Memory B cell (primary cell): ENCODE results near the gene CCNO.

Experiments
- ATAC-seq: fragments of 150-1000 bp; cut with Tn5 transposase; 2 replicates; pipeline ENCODE4 v1.10.0; 2021; ENCODE audit warnings: low read depth, mild to moderate bottlenecking, moderate library complexity
- DNase-seq, 2 donors: peaks; one replicate each; pipeline ENCODE4 v3.0.0; 2022; ENCODE audit warnings: low spot score in 2 of 2
- H3K27ac Mint-ChIP-seq: one replicate; pipeline ENCODE4 v1.8.0; 2022; ENCODE audit warnings: mild to moderate bottlenecking, moderate library complexity, mixed read lengths
- H3K27me3 Mint-ChIP-seq: one replicate; pipeline ENCODE4 v1.8.0; 2022; ENCODE audit warnings: mixed read lengths
- H3K36me3 Mint-ChIP-seq: one replicate; pipeline ENCODE4 v1.8.0; 2022; ENCODE audit warnings: mild to moderate bottlenecking, mixed read lengths
- H3K4me1 Mint-ChIP-seq: one replicate; pipeline ENCODE4 v1.8.0; 2022; ENCODE audit warnings: mixed read lengths
- H3K4me3 Mint-ChIP-seq: one replicate; pipeline ENCODE4 v1.8.0; 2022; ENCODE audit warnings: mild to moderate bottlenecking, moderate library complexity, mixed read lengths
- H3K9me3 Mint-ChIP-seq: one replicate; pipeline ENCODE4 v1.8.0; 2022; ENCODE audit warnings: mixed read lengths

Gene CCNO

DNA sequence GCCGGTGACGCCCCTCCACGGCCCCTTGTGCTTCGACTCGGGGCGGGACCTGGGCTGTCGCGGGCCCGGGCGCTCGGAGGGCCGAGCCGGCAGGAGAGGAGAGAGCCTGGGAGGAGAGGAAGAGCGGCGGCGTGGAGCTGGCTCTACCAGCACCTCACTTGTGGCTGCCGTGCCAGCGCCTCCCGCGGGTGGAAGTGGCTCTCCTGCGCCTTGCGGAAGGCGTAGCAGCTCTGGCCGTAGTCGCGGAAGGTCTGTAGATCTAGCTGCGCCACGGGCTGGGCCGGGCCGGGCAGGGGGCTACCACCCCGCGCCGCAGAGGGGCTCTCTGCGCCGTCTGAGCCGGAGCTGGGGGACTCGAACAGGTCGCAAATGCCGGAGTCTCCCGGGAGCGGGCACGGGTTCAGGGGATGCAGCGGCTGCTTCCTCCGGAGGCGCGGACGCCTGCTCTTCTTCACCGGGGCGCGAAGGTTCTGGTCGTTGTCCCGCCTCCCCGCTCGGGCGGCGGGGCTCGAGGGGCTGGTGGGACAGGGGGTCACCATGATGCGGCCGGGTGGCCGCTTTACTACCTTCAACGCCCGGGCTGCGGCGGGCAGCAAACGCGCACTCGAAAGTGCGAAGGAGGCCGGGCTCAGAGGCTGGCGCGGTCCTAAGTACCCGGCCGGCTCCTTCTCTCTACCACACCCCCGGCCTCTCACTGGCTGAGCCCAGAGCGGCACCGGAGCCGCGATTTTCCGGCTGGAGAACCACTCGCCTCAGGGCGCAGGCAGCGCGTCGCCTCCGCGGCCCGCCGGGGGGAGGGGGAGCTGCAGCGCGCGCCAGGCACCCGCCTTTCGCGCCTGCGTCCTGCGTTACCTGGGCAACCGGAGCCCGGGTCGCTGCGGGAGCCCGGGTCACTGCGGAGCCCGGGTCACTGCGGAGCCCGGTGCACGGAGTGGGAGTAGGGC lies at the start of gene CCNO:
CCNO (minus strand) TSS at position 624 of the 944 bp plus-strand sequence; CDS start at position 539, 85 bp downstream.
- ATAC-seq (peak; percentile 65), DNase-seq (peak; percentile 50 to 59)
- Mint-ChIP-seq H3K27me3 (peaks cover 34% of the 10 kb centered on the region), H3K36me3 (no peaks in the 10 kb centered on the region), H3K4me3 (peak within 1 kb of the TSS; percentile 87), H3K4me1 (peaks cover 19% of the 10 kb centered on the region), H3K9me3 (no peaks in the 10 kb centered on the region), H3K27ac (peak within 1 kb of the TSS; percentile 58)

DNA sequence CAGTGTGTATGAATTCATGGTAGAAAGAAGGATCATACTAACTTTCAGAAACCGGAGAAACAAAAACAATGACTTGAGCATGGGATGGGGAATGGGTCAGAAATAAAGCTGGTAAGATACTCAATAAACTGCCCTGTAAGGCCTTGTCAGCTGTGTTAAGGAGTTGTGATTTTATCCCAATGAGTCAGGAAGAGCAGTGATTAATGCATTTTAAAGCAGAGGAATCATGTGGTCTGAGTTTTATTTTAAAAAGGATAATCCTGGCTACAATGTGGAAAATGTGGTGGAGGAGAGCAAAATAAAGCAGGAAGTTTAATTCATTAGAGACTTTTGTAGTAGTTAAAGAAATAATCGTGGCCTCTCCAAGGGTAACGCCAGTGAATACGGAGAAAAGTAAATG lies 45.4 kb upstream of the CCNO start:
- no peak for DNase-seq
- Mint-ChIP-seq H3K9me3 (no peaks in the 10 kb centered on the region), H3K36me3 (peaks cover 29% of the 10 kb centered on the region), H3K27ac (no peak overlapping the region), H3K27me3 (no peaks in the 10 kb centered on the region), H3K4me3 (no peak overlapping the region), H3K4me1 (no peaks in the 10 kb centered on the region)
- ATAC-seq, result no peak

DNA sequence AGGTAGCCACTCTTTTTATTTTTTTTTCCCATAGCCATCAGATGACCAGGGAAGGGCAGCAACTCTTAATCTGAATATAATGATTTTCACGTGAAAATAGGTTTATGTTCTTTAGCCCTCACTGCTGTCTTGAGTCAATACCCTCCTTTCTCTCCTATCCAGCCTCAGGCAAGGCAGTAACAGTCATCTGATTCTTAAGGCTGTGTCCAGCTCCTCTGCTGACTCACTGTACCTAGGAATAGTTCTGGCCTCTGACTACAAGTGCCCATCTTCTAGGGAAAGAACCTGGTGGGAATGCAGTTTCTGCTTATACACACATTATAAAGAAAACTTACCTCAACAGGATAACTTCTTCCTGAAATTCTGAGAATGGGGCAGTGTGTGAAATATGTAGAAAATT lies 43.4 kb upstream of the CCNO start:
- Mint-ChIP-seq H3K27me3 (no peaks in the 10 kb centered on the region), H3K27ac (no peak overlapping the region), H3K4me1 (no peaks in the 10 kb centered on the region), H3K36me3 (peaks cover 27% of the 10 kb centered on the region), H3K4me3 (no peak overlapping the region), H3K9me3 (no peaks in the 10 kb centered on the region)
- DNase-seq, result no peak
- ATAC-seq, result no peak

DNA sequence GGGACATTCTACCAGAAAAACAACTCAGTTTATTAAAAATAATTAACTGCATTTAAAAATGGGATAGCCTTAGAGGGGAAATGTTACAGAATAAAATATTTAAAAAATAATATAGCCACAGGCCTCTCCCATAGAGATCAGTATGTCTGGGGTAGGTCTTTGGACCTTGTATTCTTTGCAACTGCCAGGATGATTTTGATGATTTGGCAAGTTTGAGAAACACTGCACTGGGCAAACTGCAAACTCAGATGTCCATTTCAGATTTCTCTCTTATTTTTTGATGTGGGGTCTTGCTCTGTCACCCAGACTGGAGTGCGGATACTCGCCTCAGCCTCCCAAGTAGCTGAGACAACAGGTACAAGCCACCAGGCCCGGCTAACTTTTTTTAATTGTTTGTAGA lies 24.9 kb upstream of the CCNO start:
- Mint-ChIP-seq H3K4me1 (no peaks in the 10 kb centered on the region), H3K27me3 (no peaks in the 10 kb centered on the region), H3K9me3 (no peaks in the 10 kb centered on the region), H3K36me3 (peaks cover 27% of the 10 kb centered on the region), H3K27ac (no peak overlapping the region), H3K4me3 (no peak overlapping the region)
- ATAC-seq (no peak), DNase-seq (no peak)

- no peak overlapping the region for H3K27ac Mint-ChIP-seq
- no peak overlapping the region for H3K4me3 Mint-ChIP-seq
- DNase-seq (no peak), ATAC-seq (no peak)
- H3K4me1 Mint-ChIP-seq, result no peaks in the 10 kb centered on the region
- H3K9me3 Mint-ChIP-seq, result no peaks in the 10 kb centered on the region
- no peaks in the 10 kb centered on the region for H3K27me3 Mint-ChIP-seq
- peaks cover 20% of the 10 kb centered on the region for H3K36me3 Mint-ChIP-seq
Observed at GRCh38 chr5:55254802-55255201, 21.4 kb upstream of the CCNO start.

- ATAC-seq, result no peak
- Mint-ChIP-seq H3K27ac (no peak overlapping the region), H3K9me3 (peaks cover 5% of the 10 kb centered on the region), H3K4me3 (no peak overlapping the region), H3K4me1 (no peaks in the 10 kb centered on the region), H3K36me3 (peaks cover 7% of the 10 kb centered on the region), H3K27me3 (no peaks in the 10 kb centered on the region)
- DNase-seq, result no peak
Observed at GRCh38 chr5:55250064-55250463, 16.7 kb upstream of the CCNO start.

GRCh38 chr5:55241746-55242145 lies 8.3 kb upstream of the CCNO start:
- ATAC-seq, result no peak
- no peak for DNase-seq
- Mint-ChIP-seq H3K36me3 (no peaks in the 10 kb centered on the region), H3K4me1 (no peaks in the 10 kb centered on the region), H3K27ac (no peak overlapping the region), H3K9me3 (no peaks in the 10 kb centered on the region), H3K27me3 (peaks cover 6% of the 10 kb centered on the region), H3K4me3 (no peak overlapping the region)

DNA sequence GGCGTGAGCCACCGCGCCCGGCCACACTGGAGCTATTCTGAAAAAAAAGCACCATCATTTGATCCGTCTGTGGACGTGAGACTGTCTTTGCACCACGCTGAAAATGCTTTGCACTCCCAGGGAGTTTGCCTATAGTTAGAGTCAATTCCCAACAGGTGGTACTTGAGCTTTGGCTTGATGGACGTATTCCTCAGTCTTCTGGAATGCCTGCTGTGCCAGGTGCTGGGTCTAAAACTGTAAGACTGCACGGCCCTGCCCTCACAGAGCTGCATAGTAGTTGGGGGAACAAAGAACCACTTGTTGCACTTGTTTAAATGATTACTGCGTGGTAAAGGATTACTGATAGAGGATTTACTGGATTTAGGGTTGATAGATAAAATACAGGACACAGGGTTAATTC lies 3.4 kb upstream of the CCNO start:
- no peak overlapping the region for H3K4me3 Mint-ChIP-seq
- no peaks in the 10 kb centered on the region for H3K36me3 Mint-ChIP-seq
- H3K9me3 Mint-ChIP-seq, result no peaks in the 10 kb centered on the region
- H3K27me3 Mint-ChIP-seq, result peaks cover 17% of the 10 kb centered on the region
- H3K4me1 Mint-ChIP-seq, result peaks cover 12% of the 10 kb centered on the region
- H3K27ac Mint-ChIP-seq, result no peak overlapping the region
- DNase-seq (no peak), ATAC-seq (no peak)

- peak overlapping the region; percentile 81 for H3K4me3 Mint-ChIP-seq
- peak overlapping the region; percentile 58 for H3K27ac Mint-ChIP-seq
- peaks cover 19% of the 10 kb centered on the region for H3K4me1 Mint-ChIP-seq
- DNase-seq, result no peak
- peaks cover 30% of the 10 kb centered on the region for H3K27me3 Mint-ChIP-seq
- no peak for ATAC-seq
- H3K9me3 Mint-ChIP-seq, result no peaks in the 10 kb centered on the region
- H3K36me3 Mint-ChIP-seq, result no peaks in the 10 kb centered on the region
Observed at GRCh38 chr5:55234121-55234700, 803 bp upstream of the CCNO start.

GRCh38 chr5:55232271-55232984 lies 980 bp downstream of the CCNO start:
- DNase-seq (no peak), ATAC-seq (no peak)
- peak overlapping the region; percentile 54 for H3K27ac Mint-ChIP-seq
- no peaks in the 10 kb centered on the region for H3K36me3 Mint-ChIP-seq
- H3K9me3 Mint-ChIP-seq, result no peaks in the 10 kb centered on the region
- peaks cover 24% of the 10 kb centered on the region for H3K4me1 Mint-ChIP-seq
- H3K4me3 Mint-ChIP-seq, result peak overlapping the region; percentile 87
- peaks cover 35% of the 10 kb centered on the region for H3K27me3 Mint-ChIP-seq

GRCh38 chr5:55231919-55232270 lies 1.5 kb downstream of the CCNO start:
- Mint-ChIP-seq H3K4me3 (peak overlapping the region; percentile 87), H3K27ac (peak overlapping the region; percentile 54), H3K4me1 (peaks cover 24% of the 10 kb centered on the region), H3K36me3 (no peaks in the 10 kb centered on the region), H3K9me3 (no peaks in the 10 kb centered on the region), H3K27me3 (peaks cover 35% of the 10 kb centered on the region)
- DNase-seq (no peak), ATAC-seq (no peak)

DNA sequence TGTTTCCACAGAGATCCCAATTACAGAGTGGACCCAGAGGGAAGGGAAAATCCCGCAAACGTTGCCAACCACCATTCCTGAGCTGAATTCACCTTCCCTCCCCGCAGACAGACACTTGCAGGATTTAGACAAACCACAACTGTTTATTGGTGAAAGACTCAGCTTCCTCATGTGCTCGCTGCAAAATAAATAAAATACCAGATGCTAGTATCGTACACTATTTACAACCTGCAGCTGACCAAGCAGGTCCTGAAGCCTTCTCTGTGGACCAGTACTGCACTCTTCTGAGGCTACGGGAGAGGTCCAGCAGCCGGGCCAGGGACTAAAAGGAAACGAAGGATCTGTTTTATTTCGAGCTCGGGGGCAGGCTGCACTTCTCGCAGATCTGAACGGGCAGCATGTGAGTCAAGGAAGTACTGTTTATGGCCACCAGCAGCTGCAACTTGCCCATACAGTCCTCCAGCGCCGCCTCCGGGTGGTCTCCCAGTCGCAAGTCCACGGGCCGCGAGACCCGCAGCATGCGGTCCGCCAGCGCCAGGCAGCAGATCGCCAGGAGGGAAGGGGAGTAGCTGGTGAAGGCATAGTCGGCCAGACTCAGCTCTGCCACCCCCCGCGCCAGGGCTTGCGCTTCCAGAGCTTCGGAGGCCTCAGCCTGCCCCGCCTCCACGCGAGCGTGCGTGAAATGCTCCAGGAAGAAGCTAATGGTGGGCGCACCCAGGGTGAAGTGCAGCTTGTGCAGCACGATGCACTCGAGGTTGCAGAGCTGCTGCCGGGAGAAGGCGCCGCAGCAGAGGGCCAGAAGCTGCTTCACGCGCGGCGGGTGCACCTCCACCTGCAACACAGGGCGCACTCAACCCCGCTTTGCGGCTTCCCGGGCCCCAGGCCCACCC lies 2.1 kb downstream of the CCNO start:
- Mint-ChIP-seq H3K4me1 (peaks cover 25% of the 10 kb centered on the region), H3K27ac (no peak overlapping the region), H3K4me3 (peak overlapping the region; percentile 87), H3K9me3 (no peaks in the 10 kb centered on the region), H3K27me3 (peaks cover 35% of the 10 kb centered on the region), H3K36me3 (no peaks in the 10 kb centered on the region)
- DNase-seq, result no peak
- peak; percentile 8 for ATAC-seq

DNA sequence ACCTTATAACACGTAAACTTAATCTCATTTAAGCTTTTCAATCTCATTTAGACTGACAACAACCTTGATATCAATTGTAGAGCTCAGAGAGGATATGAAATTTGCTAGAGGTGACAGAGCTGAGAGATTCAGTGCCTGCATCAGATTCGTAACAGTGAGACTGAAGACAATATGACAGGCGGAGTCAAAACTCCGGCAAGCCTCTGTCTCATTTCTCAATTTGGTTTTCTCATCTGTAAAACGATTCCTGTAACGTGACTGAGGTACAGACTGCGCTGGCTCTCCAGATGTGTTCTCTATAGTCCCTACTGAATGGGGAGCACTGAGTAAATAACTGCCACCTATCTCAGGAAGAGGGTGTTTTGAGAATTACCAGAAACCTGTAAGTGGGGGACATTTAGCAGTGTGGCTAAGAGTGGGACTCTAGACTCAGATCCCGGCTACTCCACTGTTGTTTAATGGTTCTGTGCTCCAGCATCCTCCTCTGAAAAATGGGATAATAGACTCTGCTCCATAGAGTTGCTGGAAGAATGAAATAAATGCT lies 3.2 kb downstream of the CCNO start:
- Mint-ChIP-seq H3K4me1 (peaks cover 29% of the 10 kb centered on the region), H3K36me3 (no peaks in the 10 kb centered on the region), H3K4me3 (no peak overlapping the region), H3K27ac (no peak overlapping the region), H3K27me3 (peaks cover 41% of the 10 kb centered on the region), H3K9me3 (no peaks in the 10 kb centered on the region)
- ATAC-seq (no peak), DNase-seq (no peak)
